Loucy (cell line): ENCODE measurements around the gene PALLD.

Source experiments
- H2AFZ ChIP-seq: fragments of 200-600 bp; sonication (generic); 2 replicates; pipeline ENCODE4 v1.6.0; 2016; ENCODE audit warnings: antibody characterized with exemption, mild to moderate bottlenecking, low read length, moderate library complexity
- H3F3A ChIP-seq: fragments of 200-600 bp; 2 replicates; pipeline ENCODE4 v1.6.0; 2016; ENCODE audit warnings: antibody characterized with exemption, low read depth, mild to moderate bottlenecking
- H3K27me3 ChIP-seq: fragments of 200-600 bp; sonication (generic); 2 replicates; pipeline ENCODE4 v1.6.1; 2014; ENCODE audit warnings: low read length, mild to moderate bottlenecking; ENCODE audit not compliant: insufficient read depth, poor library complexity, severe bottlenecking
- H3K36me3 ChIP-seq: fragments of 200-600 bp; sonication (generic); 2 replicates; pipeline ENCODE4 v1.6.1; 2016; ENCODE audit warnings: low read length; ENCODE audit not compliant: insufficient read depth
- H3K4me1 ChIP-seq: fragments of 200-600 bp; sonication (generic); 2 replicates; pipeline ENCODE4 v1.5.1; 2014; ENCODE audit warnings: low read length, mild to moderate bottlenecking; ENCODE audit not compliant: insufficient read depth, poor library complexity, severe bottlenecking
- H3K4me2 ChIP-seq: fragments of 200-600 bp; sonication (generic); 2 replicates; pipeline ENCODE4 v1.6.0; 2014; ENCODE audit warnings: antibody characterized with exemption, low read length, low read depth, mild to moderate bottlenecking; ENCODE audit not compliant: poor library complexity, severe bottlenecking
- H3K4me3 ChIP-seq: fragments of 200-600 bp; sonication (generic); 2 replicates; pipeline ENCODE4 v1.5.1; 2014; ENCODE audit warnings: low read length, mild to moderate bottlenecking, mixed read lengths; ENCODE audit not compliant: poor library complexity, severe bottlenecking
- H3K79me2 ChIP-seq: fragments of 200-600 bp; sonication (generic); 2 replicates; pipeline ENCODE4 v1.6.1; 2014; ENCODE audit warnings: low read length; ENCODE audit not compliant: insufficient read depth
- H3K9ac ChIP-seq: fragments of 200-600 bp; sonication (generic); 2 replicates; pipeline ENCODE4 v1.6.0; 2014; ENCODE audit warnings: mild to moderate bottlenecking, low read depth, low read length, moderate library complexity; ENCODE audit not compliant: poor library complexity, severe bottlenecking
- H3K9me2 ChIP-seq: fragments of 200-600 bp; sonication (generic); replicated peaks from 2 replicates; pipeline ENCODE4 v1.6.1; 2016; ENCODE audit warnings: low read depth, low read length, mixed read lengths
- H3K9me3 ChIP-seq: fragments of 200-600 bp; sonication (generic); 2 replicates; pipeline ENCODE4 v1.6.1; 2014; ENCODE audit warnings: mild to moderate bottlenecking, antibody characterized with exemption, low read length, low read depth; ENCODE audit not compliant: insufficient read depth
- H4K20me1 ChIP-seq: fragments of 200-600 bp; sonication (generic); 2 replicates; pipeline ENCODE4 v1.6.0; 2014; ENCODE audit warnings: antibody characterized with exemption, low read length, mild to moderate bottlenecking; ENCODE audit not compliant: insufficient read depth, poor library complexity, severe bottlenecking
- EZH2phosphoT487 ChIP-seq: fragments of 200-600 bp; IDR thresholded peaks from 2 replicates; pipeline ENCODE4 v1.6.1; 2018; ENCODE audit warnings: antibody characterized with exemption, mild to moderate bottlenecking, moderate library complexity, borderline replicate concordance
- TF ChIP-seq, protein P1 (sequence below): fragments of 200-600 bp; sonication (generic); conservative IDR thresholded peaks from 2 replicates; pipeline ENCODE4 v1.5.1; 2014; ENCODE audit warnings: mild to moderate bottlenecking, antibody characterized with exemption, low read length

Gene PALLD

DNA sequence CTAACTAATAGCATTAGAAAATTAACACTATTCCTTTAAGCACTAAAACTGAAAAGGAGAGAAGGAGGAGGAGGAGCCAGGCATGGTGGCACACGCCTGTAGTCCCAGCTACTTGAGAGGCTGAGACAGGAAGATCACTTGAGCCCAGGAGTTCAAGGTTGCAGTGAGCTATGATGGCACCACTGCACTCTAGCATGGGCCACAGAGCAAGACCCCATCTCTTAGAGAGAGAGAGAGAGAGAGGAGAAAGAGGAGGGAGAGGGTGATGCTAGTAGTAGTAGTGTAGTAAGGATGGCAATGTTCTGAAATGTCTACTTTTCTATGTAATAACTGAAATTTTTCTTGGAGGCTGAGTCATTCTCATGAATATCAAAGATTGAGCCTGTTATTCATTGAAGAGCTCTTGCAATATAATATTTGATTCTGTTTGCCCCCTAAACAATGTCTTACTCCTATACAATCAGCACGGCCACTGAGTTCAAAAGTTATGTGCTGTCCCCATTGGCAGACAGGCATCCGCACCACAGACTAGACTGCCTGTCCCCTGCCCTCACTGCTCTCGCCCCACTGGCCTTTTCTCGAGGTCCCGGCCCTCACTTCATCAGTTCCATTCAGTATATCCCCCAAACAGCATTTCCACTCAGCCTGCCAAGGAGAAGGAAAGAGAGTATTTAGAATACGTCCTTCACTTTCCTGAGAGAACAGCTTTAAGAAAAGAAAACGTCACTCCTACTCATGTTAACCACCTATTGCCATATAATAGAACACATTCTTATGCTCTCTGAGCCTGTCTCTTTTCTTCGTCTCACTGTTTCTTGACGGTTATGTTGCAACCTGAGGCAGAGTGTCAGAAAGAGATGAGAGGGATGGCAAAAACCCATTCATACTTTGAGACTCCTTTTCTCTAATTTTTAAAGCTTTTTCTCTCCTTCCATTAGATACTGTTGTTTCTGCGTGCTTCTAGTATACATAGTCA, 238.1 kb downstream of the PALLD start:
- H3K36me3 ChIP-seq: no peaks in the 10 kb centered on the region
- no peaks in the 10 kb centered on the region for H3K4me1 ChIP-seq
- H3K4me2 ChIP-seq: no peak overlapping the region
- H2AFZ ChIP-seq: no peak overlapping the region
- H3K27me3 ChIP-seq: no peaks in the 10 kb centered on the region
- no peak overlapping the region for H3K4me3 ChIP-seq
- no peaks in the 10 kb centered on the region for H3K9me2 ChIP-seq
- no peaks in the 10 kb centered on the region for H3F3A ChIP-seq
- H4K20me1 ChIP-seq: no peaks in the 10 kb centered on the region
- TF ChIP-seq EZH2phosphoT487: no peak
- TF ChIP-seq, protein P1, sequence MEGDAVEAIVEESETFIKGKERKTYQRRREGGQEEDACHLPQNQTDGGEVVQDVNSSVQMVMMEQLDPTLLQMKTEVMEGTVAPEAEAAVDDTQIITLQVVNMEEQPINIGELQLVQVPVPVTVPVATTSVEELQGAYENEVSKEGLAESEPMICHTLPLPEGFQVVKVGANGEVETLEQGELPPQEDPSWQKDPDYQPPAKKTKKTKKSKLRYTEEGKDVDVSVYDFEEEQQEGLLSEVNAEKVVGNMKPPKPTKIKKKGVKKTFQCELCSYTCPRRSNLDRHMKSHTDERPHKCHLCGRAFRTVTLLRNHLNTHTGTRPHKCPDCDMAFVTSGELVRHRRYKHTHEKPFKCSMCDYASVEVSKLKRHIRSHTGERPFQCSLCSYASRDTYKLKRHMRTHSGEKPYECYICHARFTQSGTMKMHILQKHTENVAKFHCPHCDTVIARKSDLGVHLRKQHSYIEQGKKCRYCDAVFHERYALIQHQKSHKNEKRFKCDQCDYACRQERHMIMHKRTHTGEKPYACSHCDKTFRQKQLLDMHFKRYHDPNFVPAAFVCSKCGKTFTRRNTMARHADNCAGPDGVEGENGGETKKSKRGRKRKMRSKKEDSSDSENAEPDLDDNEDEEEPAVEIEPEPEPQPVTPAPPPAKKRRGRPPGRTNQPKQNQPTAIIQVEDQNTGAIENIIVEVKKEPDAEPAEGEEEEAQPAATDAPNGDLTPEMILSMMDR: no peak
- no peaks in the 10 kb centered on the region for H3K9me3 ChIP-seq
- H3K9ac ChIP-seq: no peak overlapping the region
- H3K79me2 ChIP-seq: no peaks in the 10 kb centered on the region

DNA sequence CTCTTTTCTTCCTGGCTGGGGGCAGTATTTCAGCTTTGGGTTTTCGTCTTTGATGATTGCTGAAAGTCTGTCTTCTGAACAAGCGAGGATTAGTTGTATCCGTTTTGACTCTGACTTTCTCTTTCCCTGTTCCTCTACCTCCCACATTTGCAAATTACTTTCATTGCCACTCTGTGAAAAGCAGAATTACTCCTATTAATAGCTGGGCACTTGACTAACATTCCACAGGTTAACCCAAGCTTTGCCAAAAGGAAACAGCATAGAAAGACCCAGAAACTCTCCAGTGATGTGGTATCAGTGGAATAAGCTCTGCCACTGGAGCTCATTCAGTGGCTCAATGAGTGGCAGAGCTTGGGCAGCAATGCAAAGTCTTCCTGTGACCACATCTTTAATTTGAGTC, 238.9 kb downstream of the PALLD start:
- Histone ChIP-seq H3K36me3 (no peaks in the 10 kb centered on the region), H4K20me1 (no peaks in the 10 kb centered on the region), H3K9ac (no peak overlapping the region), H3K79me2 (no peaks in the 10 kb centered on the region), H2AFZ (no peak overlapping the region), H3K9me2 (no peaks in the 10 kb centered on the region), H3K4me1 (no peaks in the 10 kb centered on the region), H3K9me3 (no peaks in the 10 kb centered on the region), H3K4me3 (no peak overlapping the region), H3F3A (no peaks in the 10 kb centered on the region), H3K4me2 (no peak overlapping the region), H3K27me3 (no peaks in the 10 kb centered on the region)
- TF ChIP-seq, protein P1: no peak
- no peak for TF ChIP-seq EZH2phosphoT487

DNA sequence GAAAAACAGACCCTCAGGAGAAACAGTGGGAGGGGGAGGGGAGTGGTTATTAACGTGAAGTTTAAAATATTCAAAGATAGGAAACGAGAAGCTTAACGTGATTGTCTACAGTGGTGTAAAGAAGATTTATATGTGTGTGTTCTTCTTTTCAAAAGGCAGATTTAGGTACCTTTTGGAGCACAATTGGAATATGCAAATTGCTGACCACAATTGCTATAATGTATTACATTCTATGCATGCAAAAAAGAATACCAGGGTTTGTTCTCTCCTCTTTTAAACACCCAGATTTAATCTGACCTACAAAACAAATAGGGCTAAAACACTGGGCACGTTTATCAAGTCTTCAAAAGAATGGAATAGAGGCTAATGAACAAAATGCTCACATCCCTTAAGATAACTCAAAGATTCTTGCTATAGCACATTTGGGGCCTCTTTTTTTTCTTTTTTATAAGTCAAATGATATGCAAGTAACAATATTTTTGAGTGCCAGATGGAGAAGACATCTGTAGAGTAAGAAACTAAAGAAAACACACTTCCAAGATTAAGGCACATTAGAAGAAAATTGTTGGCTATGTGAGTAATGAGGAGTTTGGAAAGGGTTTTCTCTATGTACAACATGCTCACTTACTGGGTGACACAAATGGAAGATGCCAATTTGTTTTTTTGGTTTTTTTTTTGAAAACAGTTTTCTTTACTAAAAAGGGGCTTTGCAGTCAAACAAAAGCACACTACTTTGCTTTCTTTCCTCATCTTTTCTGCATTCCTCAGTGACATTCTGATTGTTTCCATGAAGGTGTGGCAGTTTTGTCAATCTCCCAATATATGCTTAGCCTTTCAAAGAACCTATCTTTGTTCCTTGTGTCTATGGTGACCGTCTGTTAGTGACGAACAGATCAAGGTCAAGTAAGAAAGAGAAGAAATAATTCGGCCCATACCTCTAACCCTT, 240.3 kb downstream of the PALLD start:
- Histone ChIP-seq H3K4me1 (no peaks in the 10 kb centered on the region), H3K4me3 (no peak overlapping the region), H3K79me2 (no peaks in the 10 kb centered on the region), H3F3A (no peaks in the 10 kb centered on the region), H3K36me3 (no peaks in the 10 kb centered on the region), H3K9ac (no peak overlapping the region), H3K9me2 (no peaks in the 10 kb centered on the region), H3K4me2 (no peak overlapping the region), H3K27me3 (no peaks in the 10 kb centered on the region), H4K20me1 (no peaks in the 10 kb centered on the region), H3K9me3 (no peaks in the 10 kb centered on the region), H2AFZ (no peak overlapping the region)
- no peak for TF ChIP-seq EZH2phosphoT487
- TF ChIP-seq, protein P1: no peak
